Fibroblast of lung (primary cell): ENCODE data around the gene DNER. TPM values are rescaled to one million over a fixed set of nuclear protein-coding genes. Genes with fewer than 3 reads are reported as not detected.

Experiments used
- DNase-seq, 2 donors: peaks; one replicate each; pipeline versions ENCODE4 v3.0.0 to v3.0.0-alpha.2; 2010; ENCODE audit warnings: low read depth in 2 of 2
- H2AFZ ChIP-seq: 2 replicates; pipeline ENCODE4 v1.5.1; 2012; ENCODE audit warnings: low read length, control low read depth, inconsistent platforms
- H3K27ac ChIP-seq: 2 replicates; pipeline ENCODE4 v1.5.1; 2011; ENCODE audit warnings: low read length, control low read depth; ENCODE audit not compliant: insufficient read depth
- H3K27me3 ChIP-seq: 2 replicates; pipeline ENCODE4 v1.5.1; 2011; ENCODE audit warnings: mild to moderate bottlenecking, low read length; ENCODE audit not compliant: control insufficient read depth, insufficient read depth
- H3K36me3 ChIP-seq: 2 replicates; pipeline ENCODE4 v1.5.1; 2011; ENCODE audit warnings: low read length; ENCODE audit not compliant: control insufficient read depth, insufficient read depth
- H3K4me1 ChIP-seq: 2 replicates; pipeline ENCODE4 v1.5.1; 2011; ENCODE audit warnings: low read length; ENCODE audit not compliant: control insufficient read depth, insufficient read depth; ENCODE audit errors: extremely low read depth
- H3K4me2 ChIP-seq: 2 replicates; pipeline ENCODE4 v1.5.1; 2011; ENCODE audit warnings: low read length, control low read depth; ENCODE audit not compliant: insufficient read depth; ENCODE audit errors: extremely low read depth
- H3K4me3 ChIP-seq, 4 experiments: fragments of 200-600 bp in 1 of 4; sonication (generic) in 1 of 4; replicated peaks in 1 of 4; 2 replicates each; pipeline ENCODE4 v1.5.1; 2011 to 2016; ENCODE audit warnings: low read length in 4 of 4, low read depth in 3 of 4, mild to moderate bottlenecking in 3 of 4, control low read depth in 2 of 4, inconsistent platforms in 1 of 4, mixed read lengths in 1 of 4; ENCODE audit not compliant: insufficient read depth in 1 of 4; ENCODE audit errors: control extremely low read depth in 1 of 4
- H3K79me2 ChIP-seq: 2 replicates; pipeline ENCODE4 v1.5.1; 2012; ENCODE audit warnings: mild to moderate bottlenecking, low read length, inconsistent platforms; ENCODE audit not compliant: control insufficient read depth, insufficient read depth
- H3K9ac ChIP-seq: 2 replicates; pipeline ENCODE4 v1.5.1; 2011; ENCODE audit warnings: mild to moderate bottlenecking, low read length, control low read depth; ENCODE audit not compliant: insufficient read depth
- H3K9me3 ChIP-seq: 2 replicates; pipeline ENCODE4 v1.5.1; 2012; ENCODE audit warnings: low read depth, low read length; ENCODE audit not compliant: control insufficient read depth, insufficient read depth
- H4K20me1 ChIP-seq: 2 replicates; pipeline ENCODE4 v1.5.1; 2011; ENCODE audit warnings: low read length; ENCODE audit not compliant: control insufficient read depth, insufficient read depth; ENCODE audit errors: extremely low read depth
- EZH2 ChIP-seq: IDR thresholded peaks from 2 replicates; pipeline ENCODE4 v1.5.1; 2012; ENCODE audit warnings: low read length, control low read depth, mild to moderate bottlenecking; ENCODE audit errors: missing control alignments
- polyA plus RNA-seq, 2 donors: library from polyadenylated mRNA; depleted of rRNA in 1 of 2; stranded (reverse) in 1 of 2; unstranded in 1 of 2; fragments of >200 nt; gene quantifications; 2 replicates each; pipeline ENCODE4 v1.2.1, GENCODE V29; 2011 to 2012; ENCODE audit warnings: missing spikeins in 1 of 2
- total RNA-seq: library from RNA; depleted of rRNA; stranded (reverse); fragments of >200 nt; gene quantifications from 2 replicates; pipeline ENCODE4 v1.2.1, GENCODE V29; 2014
- TF ChIP-seq, protein P1 (sequence below), 2 donors: IDR thresholded peaks in 1 of 2; conservative IDR thresholded peaks in 1 of 2; 1 replicate in 1 of 2; 2 replicates in 1 of 2; pipeline ENCODE4 v1.5.1; 2011 to 2012; ENCODE audit warnings: low read length in 2 of 2, control low read depth in 1 of 2, inconsistent platforms in 1 of 2, low read depth in 1 of 2, mild to moderate bottlenecking in 1 of 2

The DNER gene
- total and polyA plus RNA-seq, 2 donors (not counting 1 experiment from before 2014, with no cell fraction given): 0.33 to 0.43 TPM

GRCh38 chr2:229610333-229610732 lies 104.0 kb downstream of the DNER start:
- no peak overlapping the region for H2AFZ ChIP-seq
- no peaks in the 10 kb centered on the region for H3K79me2 ChIP-seq
- no peaks in the 10 kb centered on the region for H4K20me1 ChIP-seq
- no peaks in the 10 kb centered on the region for H3K27me3 ChIP-seq
- H3K4me2 ChIP-seq: no peak overlapping the region
- no peak overlapping the region for H3K9ac ChIP-seq
- TF ChIP-seq EZH2: no peak
- TF ChIP-seq, protein P1, sequence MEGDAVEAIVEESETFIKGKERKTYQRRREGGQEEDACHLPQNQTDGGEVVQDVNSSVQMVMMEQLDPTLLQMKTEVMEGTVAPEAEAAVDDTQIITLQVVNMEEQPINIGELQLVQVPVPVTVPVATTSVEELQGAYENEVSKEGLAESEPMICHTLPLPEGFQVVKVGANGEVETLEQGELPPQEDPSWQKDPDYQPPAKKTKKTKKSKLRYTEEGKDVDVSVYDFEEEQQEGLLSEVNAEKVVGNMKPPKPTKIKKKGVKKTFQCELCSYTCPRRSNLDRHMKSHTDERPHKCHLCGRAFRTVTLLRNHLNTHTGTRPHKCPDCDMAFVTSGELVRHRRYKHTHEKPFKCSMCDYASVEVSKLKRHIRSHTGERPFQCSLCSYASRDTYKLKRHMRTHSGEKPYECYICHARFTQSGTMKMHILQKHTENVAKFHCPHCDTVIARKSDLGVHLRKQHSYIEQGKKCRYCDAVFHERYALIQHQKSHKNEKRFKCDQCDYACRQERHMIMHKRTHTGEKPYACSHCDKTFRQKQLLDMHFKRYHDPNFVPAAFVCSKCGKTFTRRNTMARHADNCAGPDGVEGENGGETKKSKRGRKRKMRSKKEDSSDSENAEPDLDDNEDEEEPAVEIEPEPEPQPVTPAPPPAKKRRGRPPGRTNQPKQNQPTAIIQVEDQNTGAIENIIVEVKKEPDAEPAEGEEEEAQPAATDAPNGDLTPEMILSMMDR (conservative IDR thresholded peaks at IDR 0.05 in 1 of 2, IDR thresholded peaks at IDR 0.05 in 1 of 2; ENCODE audit: low read depth in 1 of 2, low read length in 2 of 2): no peak
- H3K27ac ChIP-seq: no peak overlapping the region
- no peaks in the 10 kb centered on the region for H3K4me1 ChIP-seq
- no peak overlapping the region for H3K4me3 ChIP-seq
- peak in 1 of 2 donors; percentile 95 for DNase-seq
- H3K36me3 ChIP-seq: no peaks in the 10 kb centered on the region
- H3K9me3 ChIP-seq: no peaks in the 10 kb centered on the region

- TF ChIP-seq, protein P1 (conservative IDR thresholded peaks at IDR 0.05 in 1 of 2, IDR thresholded peaks at IDR 0.05 in 1 of 2; ENCODE audit: low read depth in 1 of 2, low read length in 2 of 2): no peak
- TF ChIP-seq EZH2: no peak
- no peak overlapping the region for H3K4me3 ChIP-seq
- no peaks in the 10 kb centered on the region for H3K27me3 ChIP-seq
- no peak overlapping the region for H2AFZ ChIP-seq
- peak in 1 of 2 donors; percentile 26 for DNase-seq
- H3K4me2 ChIP-seq: no peak overlapping the region
- no peaks in the 10 kb centered on the region for H3K79me2 ChIP-seq
- no peaks in the 10 kb centered on the region for H4K20me1 ChIP-seq
- no peaks in the 10 kb centered on the region for H3K9me3 ChIP-seq
- no peaks in the 10 kb centered on the region for H3K36me3 ChIP-seq
- no peak overlapping the region for H3K9ac ChIP-seq
- no peak overlapping the region for H3K27ac ChIP-seq
- no peaks in the 10 kb centered on the region for H3K4me1 ChIP-seq
These were observed 112.4 kb downstream of the DNER start for GRCh38 chr2:229601936-229602335.

- Histone ChIP-seq H3K27me3 (no peaks in the 10 kb centered on the region), H3K79me2 (no peaks in the 10 kb centered on the region), H3K36me3 (no peaks in the 10 kb centered on the region), H3K4me3 (no peak overlapping the region), H3K9me3 (no peaks in the 10 kb centered on the region), H3K4me2 (no peak overlapping the region), H3K9ac (no peak overlapping the region), H3K4me1 (no peaks in the 10 kb centered on the region), H4K20me1 (no peaks in the 10 kb centered on the region), H2AFZ (no peak overlapping the region), H3K27ac (no peak overlapping the region)
- TF ChIP-seq, protein P1 (conservative IDR thresholded peaks at IDR 0.05 in 1 of 2, IDR thresholded peaks at IDR 0.05 in 1 of 2; ENCODE audit: low read depth in 1 of 2, low read length in 2 of 2): no peak
- TF ChIP-seq EZH2: no peak
- peak in 1 of 2 donors; percentile 22 for DNase-seq
These were observed 113.0 kb downstream of the DNER start for GRCh38 chr2:229601396-229601795.
